HepG2 (cell line): Measurements from ENCODE around the gene CEBPB. TPM values are rescaled to one million over a fixed set of nuclear protein-coding genes. Genes with fewer than 3 reads are reported as not detected.

Source experiments
- KDM2A ChIP-seq: sonication (generic); formaldehyde crosslinking; IDR thresholded peaks from 2 replicates; pipeline ENCODE4 v1.4.0; 2020; ENCODE audit warnings: low read depth, missing genetic modification reagents, borderline replicate concordance
- KLF12 ChIP-seq: sonication (generic); formaldehyde crosslinking; IDR thresholded peaks from 2 replicates; pipeline ENCODE4 v1.4.0; 2020; ENCODE audit warnings: missing genetic modification reagents, borderline replicate concordance
- MED8 ChIP-seq: sonication (generic); formaldehyde crosslinking; IDR thresholded peaks from 2 replicates; pipeline ENCODE4 v1.8.1; 2023; ENCODE audit warnings: mild to moderate bottlenecking, missing genetic modification reagents; ENCODE audit not compliant: insufficient replicate concordance
- MIXL1 ChIP-seq: IDR thresholded peaks from 2 replicates; pipeline ENCODE4 v1.6.1; 2016
- NCOA2 ChIP-seq: sonication (generic); formaldehyde crosslinking; IDR thresholded peaks from 2 replicates; pipeline ENCODE4 v1.8.0; 2022; ENCODE audit warnings: inconsistent platforms
- PCBP2 ChIP-seq: fragments of 200-400 bp; formaldehyde crosslinking; optimal IDR thresholded peaks from 2 replicates; pipeline ENCODE3; 2018; ENCODE audit warnings: low read length, low read depth; ENCODE audit not compliant: poor library complexity, severe bottlenecking
- POLR2A ChIP-seq, 2 experiments: IDR thresholded peaks; 2 replicates each; pipeline ENCODE4 v1.6.1; 2011; ENCODE audit warnings: low read depth in 2 of 2, low read length in 2 of 2, mild to moderate bottlenecking in 1 of 2, moderate library complexity in 1 of 2; ENCODE audit not compliant: insufficient read depth in 1 of 2
- REL ChIP-seq: sonication (generic); formaldehyde crosslinking; conservative IDR thresholded peaks from 2 replicates; pipeline ENCODE4 v1.8.0; 2022; ENCODE audit warnings: mild to moderate bottlenecking, missing genetic modification reagents, moderate library complexity
- RFXAP ChIP-seq: sonication (generic); formaldehyde crosslinking; IDR thresholded peaks from 2 replicates; pipeline ENCODE4 v1.4.0; 2020; ENCODE audit warnings: missing genetic modification reagents, borderline replicate concordance
- SMARCC2 ChIP-seq: fragments of 450-650 bp; IDR thresholded peaks from 2 replicates; pipeline ENCODE4 v1.6.1; 2017; ENCODE audit warnings: antibody characterized with exemption, mild to moderate bottlenecking
- SRY ChIP-seq: sonication (generic); formaldehyde crosslinking; IDR thresholded peaks from 2 replicates; pipeline ENCODE4 v1.8.0; 2022; ENCODE audit warnings: mild to moderate bottlenecking, missing genetic modification reagents
- TAF15 ChIP-seq: fragments of 200-400 bp; formaldehyde crosslinking; IDR thresholded peaks from one replicate; pipeline ENCODE4 v1.6.1; 2018; ENCODE audit warnings: mild to moderate bottlenecking, low read depth, low read length; ENCODE audit not compliant: poor library complexity, severe bottlenecking
- THYN1 ChIP-seq: sonication (generic); formaldehyde crosslinking; IDR thresholded peaks from 2 replicates; pipeline ENCODE4 v1.8.1; 2023; ENCODE audit warnings: low read depth, mild to moderate bottlenecking, moderate library complexity, missing genetic modification reagents, borderline replicate concordance
- YEATS2 ChIP-seq: sonication (generic); formaldehyde crosslinking; IDR thresholded peaks from 2 replicates; pipeline ENCODE4 v1.4.0; 2020; ENCODE audit warnings: missing genetic modification reagents, borderline replicate concordance
- ZNF260 ChIP-seq: sonication (generic); formaldehyde crosslinking; IDR thresholded peaks from 2 replicates; pipeline ENCODE4 v1.4.0; 2020; ENCODE audit warnings: missing genetic modification reagents, low read depth, mild to moderate bottlenecking, borderline replicate concordance
- ZNF333 ChIP-seq: sonication (generic); formaldehyde crosslinking; IDR thresholded peaks from 2 replicates; pipeline ENCODE4 v1.4.0; 2020; ENCODE audit warnings: mild to moderate bottlenecking, missing genetic modification reagents, borderline replicate concordance
- ZNF614 ChIP-seq: IDR thresholded peaks from 2 replicates; pipeline ENCODE4 v1.6.1; 2018; ENCODE audit warnings: missing biosample characterization, missing genetic modification reagents, inconsistent platforms, borderline replicate concordance
- ZNF792 ChIP-seq: IDR thresholded peaks from 2 replicates; pipeline ENCODE4 v1.6.1; 2016
- ZSCAN25 ChIP-seq: sonication (generic); formaldehyde crosslinking; IDR thresholded peaks from 2 replicates; pipeline ENCODE4 v1.8.0; 2022; ENCODE audit warnings: mild to moderate bottlenecking, missing genetic modification reagents
- ZSCAN29 ChIP-seq: sonication (generic); formaldehyde crosslinking; conservative IDR thresholded peaks from 2 replicates; pipeline ENCODE4 v1.4.0; 2020; ENCODE audit warnings: mild to moderate bottlenecking, missing genetic modification reagents
- polyA plus RNA-seq, 8 experiments: library from polyadenylated mRNA; depleted of rRNA in 3 of 8; stranded (reverse) in 7 of 8; unstranded in 1 of 8; fragments of >200 nt; fragmentation: Illumina TruSeq in 4 of 8; extraction: Trizol in 4 of 8; gene quantifications; 2 replicates each; pipeline versions ENCODE4 v1.2.1 to v1.2.3, GENCODE V29; 2011 to 2016; ENCODE audit warnings: low read depth in 4 of 8, missing spikeins in 1 of 8, mixed read lengths in 1 of 8; ENCODE audit not compliant: insufficient read depth in 1 of 8
- total RNA-seq, 5 experiments: library from RNA; depleted of rRNA; stranded (reverse); fragments of >200 nt; fragmentation: Illumina TruSeq; extraction: Trizol; gene quantifications; 2 replicates each; pipeline ENCODE4 v1.2.3, GENCODE V29; 2016; ENCODE audit warnings: low read depth in 1 of 5
- TF ChIP-seq, protein P1 (sequence below): sonication (generic); formaldehyde crosslinking; IDR thresholded peaks from 2 replicates; pipeline ENCODE4 v1.4.0; 2020; ENCODE audit warnings: mild to moderate bottlenecking, low read depth, missing genetic modification reagents
- TF ChIP-seq, protein P2 (sequence below): sonication (generic); formaldehyde crosslinking; IDR thresholded peaks from 2 replicates; pipeline ENCODE4 v1.4.0; 2020; ENCODE audit warnings: missing genetic modification reagents, mild to moderate bottlenecking, borderline replicate concordance
- TF ChIP-seq, protein P3 (sequence below): sonication (generic); formaldehyde crosslinking; IDR thresholded peaks from 2 replicates; pipeline ENCODE4 v1.8.1; 2023; ENCODE audit warnings: mild to moderate bottlenecking, inconsistent platforms, moderate library complexity, missing genetic modification reagents, borderline replicate concordance
- TF ChIP-seq, protein P4 (sequence below): IDR thresholded peaks from 2 replicates; pipeline ENCODE4 v1.6.1; 2016; ENCODE audit warnings: control low read depth

The CEBPB gene
- total and polyA plus RNA-seq, 2 of the 13 experiments (the other 11 are each of a cell fraction or from before 2014, with no cell fraction given): 18.5 to 28.2 TPM

DNA sequence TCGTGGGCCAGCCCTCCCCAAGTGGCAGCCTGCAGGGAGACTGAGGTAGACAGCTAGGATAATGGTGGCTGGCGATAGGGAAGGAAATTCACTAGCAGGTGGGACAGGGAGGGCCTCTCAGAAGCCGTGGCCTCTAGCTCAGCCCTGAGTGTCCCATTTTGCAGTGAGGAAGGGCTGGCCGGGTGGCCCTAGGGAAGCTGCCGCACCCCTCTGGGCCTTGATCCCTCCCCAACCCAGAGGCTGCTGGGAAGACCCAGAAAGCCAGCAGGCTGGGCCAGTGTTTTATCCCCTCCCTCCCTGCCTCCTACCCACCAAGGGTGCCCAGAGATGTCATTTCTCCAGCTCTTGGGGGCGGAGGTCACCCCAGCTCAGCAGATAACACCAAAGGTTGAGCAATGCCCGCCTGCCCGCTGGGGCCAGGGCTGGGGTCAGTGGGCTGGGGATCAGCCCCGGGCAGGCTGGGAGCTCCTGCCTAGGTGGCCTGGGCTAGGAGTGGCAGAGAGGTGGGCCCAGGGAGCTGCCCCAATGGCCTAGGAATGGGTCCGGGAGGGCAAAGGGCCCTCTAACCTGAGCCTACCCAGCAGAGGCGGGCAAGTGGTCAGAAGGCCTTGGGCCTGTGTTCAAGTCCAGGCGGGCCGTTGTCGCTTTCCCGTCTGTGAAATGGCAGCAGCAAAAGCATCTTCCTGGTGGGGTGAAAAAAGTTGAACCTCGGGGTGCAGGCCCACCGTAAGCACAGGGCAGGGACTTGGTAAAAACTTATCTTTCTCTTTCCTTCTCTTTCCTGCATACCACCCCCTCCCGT, 1.6 kb upstream of the CEBPB start (continued):
- TF ChIP-seq YEATS2 (peak; percentile 80), ZSCAN29 (CRISPR knock-in tag) (peak; percentile 85; the same call in 1 of the 2 replicates), ZNF792 (CRISPR knock-in tag) (peak; percentile 89), RFXAP (CRISPR knock-in tag) (peak; percentile 88; the same call in 1 of the 2 replicates), NCOA2 (CRISPR knock-in tag) (peak; percentile 95), MED8 (CRISPR knock-in tag) (peak; percentile 97), POLR2A (IDR thresholded peaks at IDR 0.05; ENCODE audit: insufficient read depth in 1 of 2, low read depth in 2 of 2, low read length in 2 of 2) (peak in 1 of 2 experiments; percentile 74; a peak in 2 of 4 replicates), TAF15 (peak; percentile 83), REL (CRISPR knock-in tag) (0 out of 2 replicates have a peak, but pooled peaks have one; percentile 65), ZNF614 (CRISPR knock-in tag) (peak; percentile 96), SRY (CRISPR knock-in tag) (no peak), KLF12 (CRISPR knock-in tag) (peak; percentile 78; the same call in 1 of the 2 replicates), PCBP2 (no peak), ZNF260 (peak; percentile 47; the same call in 1 of the 2 replicates), KDM2A (CRISPR knock-in tag) (peak; percentile 91), SMARCC2 (no peak), ZNF333 (CRISPR knock-in tag) (peak; percentile 95; the same call in 1 of the 2 replicates), MIXL1 (CRISPR knock-in tag) (peak; percentile 78), THYN1 (CRISPR knock-in tag) (no peak), ZSCAN25 (CRISPR knock-in tag) (peak; percentile 72)
- TF ChIP-seq, protein P1, sequence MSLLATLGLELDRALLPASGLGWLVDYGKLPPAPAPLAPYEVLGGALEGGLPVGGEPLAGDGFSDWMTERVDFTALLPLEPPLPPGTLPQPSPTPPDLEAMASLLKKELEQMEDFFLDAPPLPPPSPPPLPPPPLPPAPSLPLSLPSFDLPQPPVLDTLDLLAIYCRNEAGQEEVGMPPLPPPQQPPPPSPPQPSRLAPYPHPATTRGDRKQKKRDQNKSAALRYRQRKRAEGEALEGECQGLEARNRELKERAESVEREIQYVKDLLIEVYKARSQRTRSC (CRISPR knock-in tag): no peak
- TF ChIP-seq, protein P2, sequence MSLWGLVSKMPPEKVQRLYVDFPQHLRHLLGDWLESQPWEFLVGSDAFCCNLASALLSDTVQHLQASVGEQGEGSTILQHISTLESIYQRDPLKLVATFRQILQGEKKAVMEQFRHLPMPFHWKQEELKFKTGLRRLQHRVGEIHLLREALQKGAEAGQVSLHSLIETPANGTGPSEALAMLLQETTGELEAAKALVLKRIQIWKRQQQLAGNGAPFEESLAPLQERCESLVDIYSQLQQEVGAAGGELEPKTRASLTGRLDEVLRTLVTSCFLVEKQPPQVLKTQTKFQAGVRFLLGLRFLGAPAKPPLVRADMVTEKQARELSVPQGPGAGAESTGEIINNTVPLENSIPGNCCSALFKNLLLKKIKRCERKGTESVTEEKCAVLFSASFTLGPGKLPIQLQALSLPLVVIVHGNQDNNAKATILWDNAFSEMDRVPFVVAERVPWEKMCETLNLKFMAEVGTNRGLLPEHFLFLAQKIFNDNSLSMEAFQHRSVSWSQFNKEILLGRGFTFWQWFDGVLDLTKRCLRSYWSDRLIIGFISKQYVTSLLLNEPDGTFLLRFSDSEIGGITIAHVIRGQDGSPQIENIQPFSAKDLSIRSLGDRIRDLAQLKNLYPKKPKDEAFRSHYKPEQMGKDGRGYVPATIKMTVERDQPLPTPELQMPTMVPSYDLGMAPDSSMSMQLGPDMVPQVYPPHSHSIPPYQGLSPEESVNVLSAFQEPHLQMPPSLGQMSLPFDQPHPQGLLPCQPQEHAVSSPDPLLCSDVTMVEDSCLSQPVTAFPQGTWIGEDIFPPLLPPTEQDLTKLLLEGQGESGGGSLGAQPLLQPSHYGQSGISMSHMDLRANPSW (CRISPR knock-in tag): 0 out of 2 replicates have a peak, but pooled peaks have one; percentile 90
- TF ChIP-seq, protein P3, sequence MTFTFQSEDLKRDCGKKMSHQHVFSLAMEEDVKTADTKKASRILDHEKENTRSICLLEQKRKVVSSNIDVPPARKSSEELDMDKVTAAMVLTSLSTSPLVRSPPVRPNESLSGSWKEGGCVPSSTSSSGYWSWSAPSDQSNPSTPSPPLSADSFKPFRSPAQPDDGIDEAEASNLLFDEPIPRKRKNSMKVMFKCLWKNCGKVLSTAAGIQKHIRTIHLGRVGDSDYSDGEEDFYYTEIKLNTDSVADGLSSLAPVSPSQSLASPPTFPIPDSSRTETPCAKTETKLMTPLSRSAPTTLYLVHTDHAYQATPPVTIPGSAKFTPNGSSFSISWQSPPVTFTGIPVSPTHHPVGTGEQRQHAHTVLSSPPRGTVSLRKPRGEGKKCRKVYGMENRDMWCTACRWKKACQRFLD (CRISPR knock-in tag): no peak; the same call in 1 of the 2 replicates
- TF ChIP-seq, protein P4, sequence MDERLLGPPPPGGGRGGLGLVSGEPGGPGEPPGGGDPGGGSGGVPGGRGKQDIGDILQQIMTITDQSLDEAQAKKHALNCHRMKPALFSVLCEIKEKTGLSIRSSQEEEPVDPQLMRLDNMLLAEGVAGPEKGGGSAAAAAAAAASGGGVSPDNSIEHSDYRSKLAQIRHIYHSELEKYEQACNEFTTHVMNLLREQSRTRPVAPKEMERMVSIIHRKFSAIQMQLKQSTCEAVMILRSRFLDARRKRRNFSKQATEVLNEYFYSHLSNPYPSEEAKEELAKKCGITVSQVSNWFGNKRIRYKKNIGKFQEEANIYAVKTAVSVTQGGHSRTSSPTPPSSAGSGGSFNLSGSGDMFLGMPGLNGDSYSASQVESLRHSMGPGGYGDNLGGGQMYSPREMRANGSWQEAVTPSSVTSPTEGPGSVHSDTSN: peak; percentile 5; the same call in 1 of the 2 replicates
